Naive thymus-derived CD8-positive, alpha-beta T cell (primary cell): ENCODE measurements around the gene DIP2C. TPM values are rescaled to one million over a fixed set of nuclear protein-coding genes. Genes with fewer than 3 reads are reported as not detected.

Experiments used
- ATAC-seq, 2 donors: fragments of 150-1000 bp; cut with Tn5 transposase in 1 of 2; sonication (Bioruptor Pico), chemical (Tn5 transposase) in 1 of 2; 1 replicate in 1 of 2; 2 replicates in 1 of 2; pipeline ENCODE4 v1.10.0; 2021; ENCODE audit warnings: mild to moderate bottlenecking in 2 of 2, moderate library complexity in 2 of 2
- POLR2A ChIA-PET: fragments of 350-600 bp; sonication (Branson Sonifier 250); formaldehyde crosslinking; loops from one replicate; lab custom pipeline; 2021; ENCODE audit warnings: antibody characterized with exemption; lab: Charles Lee
- DNase-seq, 10 donors: peaks; one replicate each; pipeline versions ENCODE4 v3.0.0 to v3.0.0-alpha.2; 2020 to 2022
- H3K27ac Mint-ChIP-seq, 10 donors: one replicate each; pipeline ENCODE4 v1.8.0; 2020 to 2022; ENCODE audit warnings: mild to moderate bottlenecking in 10 of 10, mixed read lengths in 10 of 10, moderate library complexity in 4 of 10, inconsistent platforms in 1 of 10
- H3K27me3 Mint-ChIP-seq, 5 donors: one replicate each; pipeline ENCODE4 v1.8.0; 2021 to 2022; ENCODE audit warnings: mixed read lengths in 5 of 5
- H3K36me3 Mint-ChIP-seq, 3 donors: one replicate each; pipeline ENCODE4 v1.8.0; 2020 to 2022; ENCODE audit warnings: mixed read lengths in 3 of 3, mild to moderate bottlenecking in 2 of 3, inconsistent platforms in 1 of 3
- H3K4me1 Mint-ChIP-seq, 4 donors: one replicate each; pipeline ENCODE4 v1.8.0; 2021 to 2022; ENCODE audit warnings: mixed read lengths in 4 of 4
- H3K4me3 Mint-ChIP-seq, 10 donors: one replicate each; pipeline ENCODE4 v1.8.0; 2020 to 2022; ENCODE audit warnings: mild to moderate bottlenecking in 10 of 10, mixed read lengths in 10 of 10, moderate library complexity in 6 of 10, inconsistent platforms in 1 of 10
- H3K9me3 Mint-ChIP-seq, 9 donors: one replicate each; pipeline ENCODE4 v1.8.0; 2020 to 2022; ENCODE audit warnings: mixed read lengths in 9 of 9, mild to moderate bottlenecking in 3 of 9, inconsistent platforms in 1 of 9, moderate library complexity in 1 of 9
- polyA plus RNA-seq, 3 donors: library from polyadenylated mRNA; unstranded; fragments of 300-500 nt; fragmentation: Illumina TruSeq; gene quantifications; one replicate each; pipeline ENCODE4 v1.2.3, GENCODE V29; 2021
- total RNA-seq, 8 experiments: library from RNA in 2 of 8; stranded (reverse) in 2 of 8; gene quantifications; one replicate each; pipeline ENCODE4 v1.2.3 and lab custom pipeline; 2021 to 2026

The DIP2C gene
- total and polyA plus RNA-seq, 5 experiments from 2014 or later: 0.32 to 3.9 (median 1.2) TPM

- H3K27me3 Mint-ChIP-seq: peaks cover 18 to 69% (median 36%) of the 10 kb centered on the region in 5 donors
- H3K4me3 Mint-ChIP-seq: no peak overlapping the region
- ATAC-seq: no peak
- POLR2A ChIA-PET: no interaction called here
- peaks cover 0 to 9% (median 7%) of the 10 kb centered on the region in 4 donors for H3K4me1 Mint-ChIP-seq
- no peaks in the 10 kb centered on the region for H3K36me3 Mint-ChIP-seq
- DNase-seq: no peak
- H3K27ac Mint-ChIP-seq: no peak overlapping the region
- H3K9me3 Mint-ChIP-seq: peaks cover 0 to 7% (median 0%) of the 10 kb centered on the region in 9 donors
These were observed 143.0 kb downstream of the DIP2C start for GRCh38 chr10:546451-546850.

- H3K27ac Mint-ChIP-seq: no peak overlapping the region
- DNase-seq (no peak), ATAC-seq (no peak)
- peaks cover 22 to 77% (median 47%) of the 10 kb centered on the region in 5 donors for H3K27me3 Mint-ChIP-seq
- H3K9me3 Mint-ChIP-seq: peaks cover 0 to 7% (median 0%) of the 10 kb centered on the region in 9 donors
- POLR2A ChIA-PET: no interaction called here
- no peaks in the 10 kb centered on the region for H3K36me3 Mint-ChIP-seq
- H3K4me1 Mint-ChIP-seq: peaks cover 7 to 23% (median 14%) of the 10 kb centered on the region in 4 donors
- H3K4me3 Mint-ChIP-seq: no peak overlapping the region
These were observed 145.3 kb downstream of the DIP2C start for GRCh38 chr10:543862-544822.

GRCh38 chr10:543131-543530 is 146.3 kb downstream of the DIP2C start:
- POLR2A ChIA-PET: no interaction called here
- no peak overlapping the region for H3K4me3 Mint-ChIP-seq
- H3K27ac Mint-ChIP-seq: no peak overlapping the region
- peaks cover 25 to 76% (median 50%) of the 10 kb centered on the region in 5 donors for H3K27me3 Mint-ChIP-seq
- H3K4me1 Mint-ChIP-seq: peaks cover 7 to 23% (median 14%) of the 10 kb centered on the region in 4 donors
- H3K36me3 Mint-ChIP-seq: no peaks in the 10 kb centered on the region
- H3K9me3 Mint-ChIP-seq: peaks cover 0 to 7% (median 0%) of the 10 kb centered on the region in 9 donors
- ATAC-seq (no peak), DNase-seq (no peak)

GRCh38 chr10:541750-542371 is 147.6 kb downstream of the DIP2C start:
- Mint-ChIP-seq H3K36me3 (no peaks in the 10 kb centered on the region), H3K4me3 (no peak overlapping the region), H3K27me3 (peaks cover 22 to 76% (median 48%) of the 10 kb centered on the region in 5 donors), H3K27ac (peak overlapping the region in 2 of 10 donors; percentile 78 to 90), H3K9me3 (peaks cover 0 to 7% (median 0%) of the 10 kb centered on the region in 9 donors), H3K4me1 (peaks cover 7 to 23% (median 13%) of the 10 kb centered on the region in 4 donors)
- POLR2A ChIA-PET: no interaction called here
- DNase-seq (no peak), ATAC-seq (no peak)

GRCh38 chr10:541041-541440 is 148.4 kb downstream of the DIP2C start:
- Mint-ChIP-seq H3K9me3 (peaks cover 0 to 7% (median 0%) of the 10 kb centered on the region in 9 donors), H3K27me3 (peaks cover 24 to 79% (median 45%) of the 10 kb centered on the region in 5 donors), H3K4me3 (no peak overlapping the region), H3K4me1 (peaks cover 7 to 23% (median 13%) of the 10 kb centered on the region in 4 donors), H3K27ac (peak overlapping the region in 1 of 10 donors; percentile 90), H3K36me3 (no peaks in the 10 kb centered on the region)
- POLR2A ChIA-PET: no interaction called here
- ATAC-seq: no peak
- no peak for DNase-seq

- POLR2A ChIA-PET: no interaction called here
- peaks cover 25 to 91% (median 39%) of the 10 kb centered on the region in 5 donors for H3K27me3 Mint-ChIP-seq
- ATAC-seq: no peak
These were observed 150.6 kb downstream of the DIP2C start for GRCh38 chr10:538895-539294.

GRCh38 chr10:536935-537334 is 152.5 kb downstream of the DIP2C start:
- H3K27me3 Mint-ChIP-seq: peaks cover 18 to 81% (median 34%) of the 10 kb centered on the region in 5 donors
- ATAC-seq: no peak
- H3K36me3 Mint-ChIP-seq: no peaks in the 10 kb centered on the region
- POLR2A ChIA-PET: no interaction called here
- H3K4me1 Mint-ChIP-seq: peaks cover 6 to 20% (median 11%) of the 10 kb centered on the region in 4 donors
- no peak overlapping the region for H3K4me3 Mint-ChIP-seq
- DNase-seq: peak in 1 of 10 donors; percentile 37
- no peak overlapping the region for H3K27ac Mint-ChIP-seq
- H3K9me3 Mint-ChIP-seq: peaks cover 0 to 4% (median 0%) of the 10 kb centered on the region in 9 donors

More at GRCh38 chr10:538895-539294, 150.6 kb downstream of the DIP2C start:
- no peak for DNase-seq
- H3K36me3 Mint-ChIP-seq: no peaks in the 10 kb centered on the region
- no peak overlapping the region for H3K27ac Mint-ChIP-seq
- H3K4me3 Mint-ChIP-seq: no peak overlapping the region
- H3K9me3 Mint-ChIP-seq: peaks cover 0 to 7% (median 0%) of the 10 kb centered on the region in 9 donors
- H3K4me1 Mint-ChIP-seq: peaks cover 7 to 23% (median 13%) of the 10 kb centered on the region in 4 donors

GRCh38 chr10:536371-536925 is 153.0 kb downstream of the DIP2C start:
- H3K36me3 Mint-ChIP-seq: no peaks in the 10 kb centered on the region
- no peak overlapping the region for H3K27ac Mint-ChIP-seq
- DNase-seq (peak in 1 of 10 donors; percentile 8), ATAC-seq (no peak)
- H3K4me3 Mint-ChIP-seq: no peak overlapping the region
- no peaks in the 10 kb centered on the region for H3K9me3 Mint-ChIP-seq
- peaks cover 2 to 15% (median 9%) of the 10 kb centered on the region in 4 donors for H3K4me1 Mint-ChIP-seq
- POLR2A ChIA-PET: no interaction called here
- H3K27me3 Mint-ChIP-seq: peaks cover 13 to 78% (median 29%) of the 10 kb centered on the region in 5 donors

GRCh38 chr10:535952-536351 is 153.5 kb downstream of the DIP2C start:
- Mint-ChIP-seq H3K4me1 (peaks cover 2 to 13% (median 9%) of the 10 kb centered on the region in 4 donors), H3K27me3 (peaks cover 15 to 78% (median 26%) of the 10 kb centered on the region in 5 donors), H3K27ac (no peak overlapping the region), H3K36me3 (no peaks in the 10 kb centered on the region), H3K4me3 (no peak overlapping the region), H3K9me3 (no peaks in the 10 kb centered on the region)
- no peak for DNase-seq
- POLR2A ChIA-PET: no interaction called here
- ATAC-seq: no peak

- H3K27ac Mint-ChIP-seq: no peak overlapping the region
- peaks cover 15 to 78% (median 21%) of the 10 kb centered on the region in 5 donors for H3K27me3 Mint-ChIP-seq
- no peaks in the 10 kb centered on the region for H3K36me3 Mint-ChIP-seq
- H3K9me3 Mint-ChIP-seq: no peaks in the 10 kb centered on the region
- POLR2A ChIA-PET: no interaction called here
- no peak for ATAC-seq
- no peak overlapping the region for H3K4me3 Mint-ChIP-seq
- DNase-seq: peak in 1 of 10 donors; percentile 27
- H3K4me1 Mint-ChIP-seq: peaks cover 0 to 5% (median 2%) of the 10 kb centered on the region in 4 donors
These were observed 154.4 kb downstream of the DIP2C start for GRCh38 chr10:535051-535450.

GRCh38 chr10:534047-534566 is 155.4 kb downstream of the DIP2C start:
- POLR2A ChIA-PET: no interaction called here
- Mint-ChIP-seq H3K4me3 (no peak overlapping the region), H3K36me3 (no peaks in the 10 kb centered on the region), H3K4me1 (no peaks in the 10 kb centered on the region), H3K9me3 (no peaks in the 10 kb centered on the region), H3K27me3 (peaks cover 11 to 68% (median 20%) of the 10 kb centered on the region in 5 donors), H3K27ac (no peak overlapping the region)
- ATAC-seq (no peak), DNase-seq (peak in 1 of 10 donors; percentile 36)

- Mint-ChIP-seq H3K4me3 (no peak overlapping the region), H3K4me1 (no peaks in the 10 kb centered on the region), H3K27ac (no peak overlapping the region), H3K36me3 (no peaks in the 10 kb centered on the region), H3K27me3 (peaks cover 8 to 65% (median 17%) of the 10 kb centered on the region in 5 donors), H3K9me3 (no peaks in the 10 kb centered on the region)
- no peak for ATAC-seq
- DNase-seq: no peak
- POLR2A ChIA-PET: no interaction called here
These were observed 155.9 kb downstream of the DIP2C start for GRCh38 chr10:533611-534010.
